Prostate gland (tissue), 2 donors: ENCODE data around the gene RFPL4AL1.

ENCODE experiments used
- CTCF ChIP-seq, 4 experiments: fragments of 200-600 bp in 2 of 4; fragments of 450-650 bp in 2 of 4; sonication (generic) in 2 of 4; IDR thresholded peaks; 1 replicate in 3 of 4; 2 replicates in 1 of 4; pipeline ENCODE4 v1.5.1; 2016 to 2019; ENCODE audit warnings: antibody characterized with exemption in 4 of 4, mild to moderate bottlenecking in 2 of 4, moderate library complexity in 2 of 4
- POLR2A ChIP-seq: fragments of 450-650 bp; IDR thresholded peaks from one replicate; pipeline ENCODE4 v1.6.1; 2016; ENCODE audit warnings: antibody characterized with exemption, mild to moderate bottlenecking
- POLR2AphosphoS5 ChIP-seq: sonication (generic); formaldehyde crosslinking; IDR thresholded peaks from one replicate; pipeline ENCODE4 v1.6.1; 2017; ENCODE audit warnings: antibody characterized with exemption

DNA sequence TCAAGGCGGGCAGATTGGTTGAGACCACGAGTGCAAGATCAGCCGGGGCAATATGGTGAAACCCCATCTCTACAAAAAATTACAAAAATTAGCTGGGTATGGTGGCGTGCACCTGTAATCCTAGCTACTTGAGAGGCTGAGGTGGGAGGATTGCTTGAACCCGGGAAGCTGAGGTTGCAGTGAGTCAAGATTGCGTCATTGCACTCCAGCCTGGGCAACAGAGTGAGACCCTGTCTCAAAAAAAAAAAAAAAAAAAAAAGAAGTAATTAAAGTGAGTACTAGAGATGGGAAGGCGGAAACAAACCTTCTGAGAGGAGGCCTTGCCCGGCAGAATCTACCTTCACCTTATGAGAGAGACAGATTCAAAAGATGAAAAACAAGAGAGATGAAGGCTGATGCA lies 45.4 kb upstream of the RFPL4AL1 start:
- TF ChIP-seq CTCF (IDR thresholded peaks at IDR 0.05) (no peak), POLR2A (no peak), POLR2AphosphoS5 (no peak)
